Inflammatory macrophage treated with lipopolysaccharide for 4 hours (primary cell): ENCODE measurements around the gene KSR1.
"Not testable (repeated sequence)": the region's sequence is repeated elsewhere in the genome, so short reads cannot be mapped to it uniquely, and the experiment has no call there.

ENCODE experiments used
- DNase-seq: peaks from one replicate; pipeline ENCODE4 v3.0.0-alpha.2; 2020

KSR1 gene

GRCh38 chr17:27496437-27496943, 40.2 kb downstream of the KSR1 start:
- DNase-seq = no peak

GRCh38 chr17:27496971-27497370, 40.7 kb downstream of the KSR1 start:
- no peak for DNase-seq

GRCh38 chr17:27497696-27498095, 41.4 kb downstream of the KSR1 start:
- no peak for DNase-seq

GRCh38 chr17:27498615-27499309, 42.5 kb downstream of the KSR1 start:
- DNase-seq = no peak

- DNase-seq = no peak
Observed at GRCh38 chr17:27499451-27500265, 43.4 kb downstream of the KSR1 start.

- DNase-seq = not testable (repeated sequence)
Observed at GRCh38 chr17:27501338-27501737, 45.1 kb downstream of the KSR1 start.

GRCh38 chr17:27502526-27503324, 46.5 kb downstream of the KSR1 start:
- DNase-seq = no peak

- DNase-seq = no peak
Observed at GRCh38 chr17:27503611-27504010, 47.4 kb downstream of the KSR1 start.

GRCh38 chr17:27504188-27504995, 48.1 kb downstream of the KSR1 start:
- no peak for DNase-seq

- DNase-seq = no peak
Observed at GRCh38 chr17:27506348-27507218, 50.3 kb downstream of the KSR1 start.

- no peak for DNase-seq
Observed at GRCh38 chr17:27511168-27511883, 55.1 kb downstream of the KSR1 start.

GRCh38 chr17:27512031-27512430, 55.8 kb downstream of the KSR1 start:
- DNase-seq = no peak

- DNase-seq = no peak
Observed at GRCh38 chr17:27512511-27513346, 56.5 kb downstream of the KSR1 start.

- DNase-seq = no peak
Observed at GRCh38 chr17:27513849-27514248, 57.6 kb downstream of the KSR1 start.

- DNase-seq = no peak
Observed at GRCh38 chr17:27514595-27515413, 58.6 kb downstream of the KSR1 start.

GRCh38 chr17:27518048-27518447, 61.8 kb downstream of the KSR1 start:
- no peak for DNase-seq

GRCh38 chr17:27518545-27519521, 62.6 kb downstream of the KSR1 start:
- no peak for DNase-seq

- no peak for DNase-seq
Observed at GRCh38 chr17:27519550-27519949, 63.3 kb downstream of the KSR1 start.
